PC-3 (cell line): Measurements from ENCODE around the gene TMEM254. TPM values are rescaled to one million over a fixed set of nuclear protein-coding genes. Genes with fewer than 3 reads are reported as not detected.
"Not testable (repeated sequence)": the region's sequence is repeated elsewhere in the genome, so short reads cannot be mapped to it uniquely, and the experiment has no call there.

Experiments
- ATAC-seq: fragments of 200-7000 bp; cut with Tn5 transposase; 2 replicates; pipeline ENCODE4 v1.9.1; 2020; ENCODE audit warnings: mild to moderate bottlenecking, moderate library complexity
- BruUV-seq: library from RNA; stranded (reverse); fragments of 400-500 nt; replicated peaks from 2 replicates; lab custom pipeline; 2021; lab: Mats Ljungman, UMichigan
- CTCF ChIA-PET: fragments of 300-600 bp; sonication (Branson Sonifier 250); formaldehyde crosslinking; loops from one replicate; lab custom pipeline; 2022; ENCODE audit warnings: antibody characterized with exemption; lab: Charles Lee
- POLR2A ChIA-PET: fragments of 300-600 bp; sonication (Branson Sonifier 250); formaldehyde crosslinking; loops from one replicate; lab custom pipeline; 2022; ENCODE audit warnings: antibody characterized with exemption; ENCODE audit not compliant: unreplicated experiment; lab: Charles Lee
- DNase-seq: peaks from one replicate; pipeline ENCODE4 v3.0.0-alpha.2; 2015
- H2AFZ ChIP-seq: fragments of 300-600 bp; sonication (generic); 2 replicates; pipeline ENCODE4 v1.6.0; 2016; ENCODE audit warnings: antibody characterized with exemption, low read length
- H3F3A ChIP-seq: fragments of 300-600 bp; sonication (generic); one replicate; pipeline ENCODE4 v1.6.0; 2017; ENCODE audit warnings: antibody characterized with exemption, low read length, control low read depth, mild to moderate bottlenecking; ENCODE audit not compliant: unreplicated experiment
- H3K27ac ChIP-seq: fragments of 300-600 bp; sonication (generic); 2 replicates; pipeline ENCODE4 v1.5.1; 2016; ENCODE audit warnings: mild to moderate bottlenecking, low read length
- H3K27me3 ChIP-seq: fragments of 300-600 bp; sonication (generic); 2 replicates; pipeline ENCODE4 v1.6.1; 2016; ENCODE audit warnings: low read length, mixed read lengths
- H3K36me3 ChIP-seq: fragments of 300-600 bp; sonication (generic); 2 replicates; pipeline ENCODE4 v1.6.1; 2016; ENCODE audit warnings: low read depth, mixed run types, low read length, mixed read lengths
- H3K4me1 ChIP-seq: fragments of 300-600 bp; sonication (generic); 2 replicates; pipeline ENCODE4 v1.5.1; 2016; ENCODE audit warnings: low read length; ENCODE audit not compliant: insufficient read depth
- H3K4me2 ChIP-seq: fragments of 300-600 bp; sonication (generic); 2 replicates; pipeline ENCODE4 v1.6.0; 2016; ENCODE audit warnings: low read length
- H3K4me3 ChIP-seq: fragments of 300-600 bp; sonication (generic); 2 replicates; pipeline ENCODE4 v1.5.1; 2016; ENCODE audit warnings: mild to moderate bottlenecking, low read length, mixed read lengths
- H3K79me2 ChIP-seq: fragments of 300-600 bp; sonication (generic); 2 replicates; pipeline ENCODE4 v1.6.1; 2017; ENCODE audit warnings: low read length, mixed read lengths
- H3K9ac ChIP-seq: fragments of 300-600 bp; sonication (generic); 2 replicates; pipeline ENCODE4 v1.6.0; 2016; ENCODE audit warnings: mild to moderate bottlenecking, low read length
- H3K9me2 ChIP-seq: fragments of 300-600 bp; sonication (generic); replicated peaks from 2 replicates; pipeline ENCODE4 v1.6.1; 2016; ENCODE audit warnings: mixed run types, low read length, mixed read lengths
- H3K9me3 ChIP-seq: fragments of 300-600 bp; sonication (generic); 2 replicates; pipeline ENCODE4 v1.6.1; 2016; ENCODE audit warnings: low read length, mixed read lengths
- H4K20me1 ChIP-seq: fragments of 300-600 bp; sonication (generic); 2 replicates; pipeline ENCODE4 v1.6.1; 2016; ENCODE audit warnings: low read length, mixed read lengths
- EZH2 ChIP-seq: fragments of 300-600 bp; sonication (generic); IDR thresholded peaks from one replicate; pipeline ENCODE4 v1.6.1; 2017; ENCODE audit warnings: antibody characterized with exemption, mild to moderate bottlenecking, low read length; ENCODE audit not compliant: unreplicated experiment
- EZH2phosphoT487 ChIP-seq: fragments of 300-600 bp; sonication (generic); IDR thresholded peaks from 2 replicates; pipeline ENCODE4 v1.6.1; 2018; ENCODE audit warnings: mild to moderate bottlenecking, antibody characterized with exemption, low read length, borderline replicate concordance
- intact Hi-C: fragments of 100-400 bp; cut with micrococcal nuclease; formaldehyde crosslinking; loops from 2 replicates; pipeline ENCODE4 v1.9.0; 2023
- total RNA-seq: library from RNA; depleted of rRNA; stranded (reverse); fragments of >200 nt; gene quantifications from 2 replicates; pipeline ENCODE4 v1.2.3, GENCODE V29; 2014
- TF ChIP-seq, protein P1 (sequence below): fragments of 300-600 bp; sonication (generic); conservative IDR thresholded peaks from 2 replicates; pipeline ENCODE4 v1.5.1; 2017; ENCODE audit warnings: antibody characterized with exemption, low read depth, mild to moderate bottlenecking, low read length

The TMEM254 gene
- total RNA-seq, 1 experiment from 2014 or later: 68.3 TPM

DNA sequence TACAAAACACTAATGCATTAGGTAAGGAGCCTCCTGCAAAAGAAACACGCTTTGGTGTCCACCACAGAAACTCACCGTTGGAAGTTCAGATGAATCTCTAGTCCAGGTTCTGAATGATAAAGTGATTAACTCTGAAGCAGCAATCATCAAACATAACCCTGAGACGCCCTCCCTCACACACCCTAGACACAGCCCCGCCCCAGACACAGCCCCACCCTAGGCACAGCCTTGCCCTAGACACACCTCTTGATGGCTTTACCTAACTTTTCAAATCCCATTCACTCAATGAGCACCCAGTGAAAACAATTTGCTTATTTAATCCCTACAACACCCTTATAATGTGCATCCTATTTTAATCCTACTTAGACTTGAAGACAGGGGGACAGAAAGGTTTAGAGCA, 21.3 kb upstream of the TMEM254 start:
- no peaks in the 10 kb centered on the region for H3K36me3 ChIP-seq
- no peak overlapping the region for H3K9ac ChIP-seq
- H3K4me1 ChIP-seq: no peaks in the 10 kb centered on the region
- ATAC-seq: no peak
- H3K4me3 ChIP-seq: no peak overlapping the region
- ChIA-PET CTCF (no interaction called here), POLR2A (no interaction called here)
- H3F3A ChIP-seq: no peaks in the 10 kb centered on the region
- no peaks in the 10 kb centered on the region for H3K9me2 ChIP-seq
- no peaks in the 10 kb centered on the region for H3K9me3 ChIP-seq
- H3K27ac ChIP-seq: no peak overlapping the region
- no peaks in the 10 kb centered on the region for H4K20me1 ChIP-seq
- BruUV-seq: no TSS peak
- TF ChIP-seq EZH2: no peak
- TF ChIP-seq, protein P1, sequence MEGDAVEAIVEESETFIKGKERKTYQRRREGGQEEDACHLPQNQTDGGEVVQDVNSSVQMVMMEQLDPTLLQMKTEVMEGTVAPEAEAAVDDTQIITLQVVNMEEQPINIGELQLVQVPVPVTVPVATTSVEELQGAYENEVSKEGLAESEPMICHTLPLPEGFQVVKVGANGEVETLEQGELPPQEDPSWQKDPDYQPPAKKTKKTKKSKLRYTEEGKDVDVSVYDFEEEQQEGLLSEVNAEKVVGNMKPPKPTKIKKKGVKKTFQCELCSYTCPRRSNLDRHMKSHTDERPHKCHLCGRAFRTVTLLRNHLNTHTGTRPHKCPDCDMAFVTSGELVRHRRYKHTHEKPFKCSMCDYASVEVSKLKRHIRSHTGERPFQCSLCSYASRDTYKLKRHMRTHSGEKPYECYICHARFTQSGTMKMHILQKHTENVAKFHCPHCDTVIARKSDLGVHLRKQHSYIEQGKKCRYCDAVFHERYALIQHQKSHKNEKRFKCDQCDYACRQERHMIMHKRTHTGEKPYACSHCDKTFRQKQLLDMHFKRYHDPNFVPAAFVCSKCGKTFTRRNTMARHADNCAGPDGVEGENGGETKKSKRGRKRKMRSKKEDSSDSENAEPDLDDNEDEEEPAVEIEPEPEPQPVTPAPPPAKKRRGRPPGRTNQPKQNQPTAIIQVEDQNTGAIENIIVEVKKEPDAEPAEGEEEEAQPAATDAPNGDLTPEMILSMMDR: no peak
- TF ChIP-seq EZH2phosphoT487: no peak
- no peak for DNase-seq
- intact Hi-C loops: loop anchor here (5.0 kb wide), 1 partner anchor 150 kb away; the partner anchor contains the start of gene ANXA11
- no peak overlapping the region for H2AFZ ChIP-seq
- no peaks in the 10 kb centered on the region for H3K79me2 ChIP-seq
- H3K4me2 ChIP-seq: no peak overlapping the region
- H3K27me3 ChIP-seq: no peaks in the 10 kb centered on the region

DNA sequence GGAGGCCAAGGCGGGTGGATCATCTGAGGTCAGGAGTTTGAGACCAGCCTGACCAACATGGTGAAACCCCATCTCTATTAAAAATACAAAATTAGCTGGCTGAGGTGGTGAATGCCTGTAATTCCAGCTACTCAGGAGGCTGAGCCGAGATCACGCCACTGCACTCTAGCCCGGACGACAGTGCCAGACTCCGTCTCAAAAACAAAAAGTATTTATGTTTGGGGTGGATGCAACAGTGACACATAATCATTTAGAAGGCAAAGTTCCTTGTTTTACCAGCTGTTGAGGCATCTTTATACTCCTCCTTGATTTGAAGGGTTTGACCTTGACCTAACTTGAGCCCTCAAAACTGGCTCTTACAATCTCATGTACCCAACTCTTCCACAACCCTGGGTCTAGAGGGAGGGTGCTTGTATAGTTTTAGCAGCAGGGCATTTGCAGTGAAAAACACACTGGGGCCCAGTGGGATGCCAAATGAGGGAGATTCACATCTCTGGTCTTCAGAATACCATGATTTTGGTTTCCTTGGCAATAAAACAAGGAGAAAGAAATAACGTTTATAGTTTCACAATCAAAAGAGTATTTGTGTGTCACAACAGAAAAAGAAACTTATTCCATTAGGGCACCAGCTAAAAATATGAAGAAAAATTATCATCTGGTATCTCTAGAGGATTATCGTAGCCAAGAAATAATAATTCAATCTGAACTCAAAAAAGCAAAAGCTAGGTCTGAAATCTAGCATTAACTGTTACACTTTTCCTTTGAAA, 14.2 kb upstream of the TMEM254 start:
- DNase-seq: no peak
- no peak for ATAC-seq
- ChIA-PET CTCF (interaction anchor here (0.6 to 1.0 kb wide), 2 partner anchors 13 to 80 kb away, joined by 5 to 6 read pairs; no protein-coding TSS in a partner anchor), POLR2A (interaction anchor here (1.0 kb wide), 1 partner anchor 15 kb away, joined by 7 read pairs; no protein-coding TSS in a partner anchor)
- H3K9ac ChIP-seq: no peak overlapping the region
- no peaks in the 10 kb centered on the region for H3K27me3 ChIP-seq
- BruUV-seq: no TSS peak
- no peak overlapping the region for H2AFZ ChIP-seq
- TF ChIP-seq, protein P1: no peak
- no peaks in the 10 kb centered on the region for H3K9me2 ChIP-seq
- no peak overlapping the region for H3K4me2 ChIP-seq
- no peaks in the 10 kb centered on the region for H3F3A ChIP-seq
- no peaks in the 10 kb centered on the region for H3K36me3 ChIP-seq
- H3K4me1 ChIP-seq: no peaks in the 10 kb centered on the region
- no peak overlapping the region for H3K27ac ChIP-seq
- no peaks in the 10 kb centered on the region for H3K79me2 ChIP-seq
- H4K20me1 ChIP-seq: no peaks in the 10 kb centered on the region
- intact Hi-C loops: no loop called here
- no peaks in the 10 kb centered on the region for H3K9me3 ChIP-seq
- H3K4me3 ChIP-seq: no peak overlapping the region

GRCh38 chr10:80066809-80067208, 11.7 kb upstream of the TMEM254 start:
- TF ChIP-seq EZH2phosphoT487: no peak
- TF ChIP-seq EZH2: no peak
- TF ChIP-seq, protein P1: no peak
- Histone ChIP-seq H3K27me3 (no peaks in the 10 kb centered on the region), H2AFZ (no peak overlapping the region), H3K4me3 (no peak overlapping the region), H3K36me3 (no peaks in the 10 kb centered on the region), H3K79me2 (no peaks in the 10 kb centered on the region), H3K27ac (no peak overlapping the region), H3K4me2 (no peak overlapping the region), H3K9ac (no peak overlapping the region), H3K4me1 (peaks cover 6% of the 10 kb centered on the region; the same call in 1 of the 2 replicates), H3F3A (no peaks in the 10 kb centered on the region), H3K9me2 (no peaks in the 10 kb centered on the region), H4K20me1 (no peaks in the 10 kb centered on the region), H3K9me3 (no peaks in the 10 kb centered on the region)
- BruUV-seq: no TSS peak
- intact Hi-C loops: no loop called here
- no peak for DNase-seq
- ChIA-PET CTCF (interaction anchor here (0.7 kb wide), 1 partner anchor 49 kb away, joined by 9 read pairs; no protein-coding TSS in a partner anchor), POLR2A (interaction anchor here (0.7 to 0.8 kb wide), 2 partner anchors 41 to 791 kb away, joined by 6 to 11 read pairs; no protein-coding TSS in a partner anchor)
- ATAC-seq: no peak

DNA sequence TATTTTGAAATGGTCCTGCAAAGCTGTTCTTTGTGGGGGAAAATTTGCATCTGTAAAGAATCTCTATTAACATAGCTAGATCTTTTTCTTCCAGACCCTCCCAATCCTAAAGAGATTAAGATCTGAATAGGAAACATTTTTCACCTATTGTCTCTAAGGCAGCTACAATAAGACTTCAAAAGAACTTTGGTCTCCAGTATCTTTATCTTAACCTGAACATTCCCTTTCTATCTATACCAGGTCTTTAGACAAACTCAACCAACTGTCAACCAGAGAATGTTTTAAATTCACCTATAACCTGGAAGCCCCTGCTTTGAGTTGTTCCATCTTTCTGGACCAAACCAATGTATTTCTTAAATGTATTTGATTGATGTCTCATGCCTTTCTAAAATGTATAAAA, 10.6 kb upstream of the TMEM254 start:
- CTCF ChIA-PET: interaction anchor here (0.7 kb wide), 1 partner anchor 48 kb away, joined by 9 read pairs; no protein-coding TSS in a partner anchor
- POLR2A ChIA-PET: interaction anchor here (0.8 kb wide), 1 partner anchor 40 kb away, joined by 11 read pairs; no protein-coding TSS in a partner anchor
- H3F3A ChIP-seq, H4K20me1 ChIP-seq, H3K27ac ChIP-seq, H3K27me3 ChIP-seq, H3K9me2 ChIP-seq, H3K4me1 ChIP-seq, ATAC-seq, H3K4me3 ChIP-seq, H3K79me2 ChIP-seq, H3K9me3 ChIP-seq, H3K4me2 ChIP-seq, H3K36me3 ChIP-seq, intact Hi-C loops, H3K9ac ChIP-seq, DNase-seq, BruUV-seq, H2AFZ ChIP-seq: not testable (repeated sequence)
